SK-N-SH (cell line): ENCODE results near the gene DMKN. TPM values are rescaled to one million over a fixed set of nuclear protein-coding genes. Genes with fewer than 3 reads are reported as not detected.

ENCODE experiments used
- CTCF ChIA-PET: fragments of 300-600, 350-600 bp; formaldehyde crosslinking; extraction: SDS; loops from one replicate; lab custom pipeline; 2021; lab: Yijun Ruan, JAX
- POLR2A ChIA-PET: fragments of 350-600 bp; sonication (Branson Sonifier 250); formaldehyde crosslinking; extraction: SDS; loops from one replicate; lab custom pipeline; 2020; ENCODE audit warnings: antibody characterized with exemption, inconsistent platforms; lab: Yijun Ruan, JAX
- DNase-seq: peaks from one replicate; pipeline ENCODE4 v3.0.0; 2012
- H2AFZ ChIP-seq: fragments of 200-600 bp; sonication (generic); 2 replicates; pipeline ENCODE4 v1.8.1; 2016; ENCODE audit warnings: antibody characterized with exemption, mild to moderate bottlenecking, low read depth
- H3F3A ChIP-seq: fragments of 200-600 bp; sonication (generic); replicated peaks from 2 replicates; pipeline ENCODE3; 2016; ENCODE audit warnings: antibody characterized with exemption, mild to moderate bottlenecking; ENCODE audit not compliant: insufficient read depth
- H3K27ac ChIP-seq, 2 experiments: fragments of 200-500 bp in 1 of 2; fragments of 200-600 bp in 1 of 2; sonication (Bioruptor generic) in 1 of 2; sonication (generic), shearing (Covaris generic) in 1 of 2; 2 replicates each; pipeline versions ENCODE4 v1.5.1 to v1.6.1; 2014 to 2016; ENCODE audit warnings: low read depth in 2 of 2, inconsistent platforms in 1 of 2, low read length in 1 of 2, mild to moderate bottlenecking in 1 of 2, mixed read lengths in 1 of 2
- H3K27me3 ChIP-seq: fragments of 200-600 bp; sonication (generic), shearing (Covaris generic); 2 replicates; pipeline ENCODE4 v1.6.1; 2016; ENCODE audit warnings: mixed run types; ENCODE audit not compliant: insufficient read depth
- H3K36me3 ChIP-seq, 2 experiments: fragments of 200-500 bp in 1 of 2; fragments of 200-600 bp in 1 of 2; sonication (Bioruptor generic) in 1 of 2; sonication (generic) in 1 of 2; replicated peaks in 1 of 2; 2 replicates each; pipeline versions ENCODE3 to v1.5.1; 2014 to 2016; ENCODE audit warnings: low read length in 1 of 2, mild to moderate bottlenecking in 1 of 2; ENCODE audit not compliant: insufficient read depth in 2 of 2, control insufficient read depth in 1 of 2
- H3K4me1 ChIP-seq, 2 experiments: fragments of 200-500 bp in 1 of 2; fragments of 200-600 bp in 1 of 2; sonication (Bioruptor generic) in 1 of 2; sonication (generic), shearing (Covaris generic) in 1 of 2; 2 replicates each; pipeline versions ENCODE4 v1.5.1 to v1.6.1; 2014 to 2016; ENCODE audit warnings: low read depth in 1 of 2, low read length in 1 of 2, mixed run types in 1 of 2; ENCODE audit not compliant: insufficient read depth in 2 of 2, control insufficient read depth in 1 of 2
- H3K4me2 ChIP-seq: fragments of 200-600 bp; sonication (generic), shearing (Covaris generic); 2 replicates; pipeline ENCODE4 v1.6.1; 2017; ENCODE audit warnings: mixed run types
- H3K4me3 ChIP-seq, 2 experiments: fragments of 200-500 bp in 1 of 2; fragments of 200-600 bp in 1 of 2; sonication (Bioruptor generic) in 1 of 2; sonication (generic), shearing (Covaris generic) in 1 of 2; 2 replicates each; pipeline versions ENCODE4 v1.5.1 to v1.8.1; 2014 to 2016; ENCODE audit warnings: low read depth in 2 of 2, inconsistent platforms in 1 of 2, low read length in 1 of 2, mild to moderate bottlenecking in 1 of 2, mixed read lengths in 1 of 2, moderate library complexity in 1 of 2
- H3K79me2 ChIP-seq: fragments of 200-600 bp; sonication (generic); 2 replicates; pipeline ENCODE4 v1.8.1; 2017; ENCODE audit warnings: mild to moderate bottlenecking; ENCODE audit not compliant: insufficient read depth
- H3K9ac ChIP-seq: fragments of 200-600 bp; sonication (generic); 2 replicates; pipeline ENCODE4 v1.6.1; 2017; ENCODE audit warnings: mixed run types
- H3K9me2 ChIP-seq: fragments of 200-600 bp; sonication (generic); 2 replicates; pipeline ENCODE4 v1.6.1; 2017; ENCODE audit warnings: mixed run types
- H3K9me3 ChIP-seq: fragments of 200-600 bp; sonication (generic); 2 replicates; pipeline ENCODE4 v1.6.1; 2017; ENCODE audit warnings: mixed run types, mild to moderate bottlenecking, moderate library complexity
- H4K20me1 ChIP-seq: fragments of 200-600 bp; sonication (generic); 2 replicates; pipeline ENCODE4 v1.6.1; 2017; ENCODE audit warnings: mild to moderate bottlenecking, mixed run types; ENCODE audit not compliant: insufficient read depth
- ELF1 ChIP-seq: IDR thresholded peaks from 2 replicates; pipeline ENCODE4 v1.4.0; 2012
- EZH2phosphoT487 ChIP-seq: fragments of 200-600 bp; sonication (generic); IDR thresholded peaks from 2 replicates; pipeline ENCODE4 v1.6.1; 2017; ENCODE audit warnings: low read depth, mixed run types, mild to moderate bottlenecking, antibody characterized with exemption, moderate library complexity, borderline replicate concordance
- FOSL2 ChIP-seq: IDR thresholded peaks from 2 replicates; pipeline ENCODE4 v1.4.0; 2012; ENCODE audit warnings: low read depth, mild to moderate bottlenecking, moderate library complexity, borderline replicate concordance
- FOXM1 ChIP-seq: IDR thresholded peaks from 2 replicates; pipeline ENCODE4 v1.4.0; 2012; ENCODE audit warnings: low read depth, mild to moderate bottlenecking
- GATA2 ChIP-seq: sonication (generic); formaldehyde crosslinking; IDR thresholded peaks from 2 replicates; pipeline ENCODE4 v1.5.0; 2020; ENCODE audit warnings: mild to moderate bottlenecking, missing genetic modification reagents
- NFIC ChIP-seq: IDR thresholded peaks from 2 replicates; pipeline ENCODE4 v1.4.0; 2012; ENCODE audit warnings: borderline replicate concordance
- NRF1 ChIP-seq: IDR thresholded peaks from 2 replicates; pipeline ENCODE4 v1.6.1; 2012; ENCODE audit warnings: low read depth, mild to moderate bottlenecking, low read length
- POLR2AphosphoS5 ChIP-seq: IDR thresholded peaks from 2 replicates; pipeline ENCODE4 v1.6.1; 2012; ENCODE audit warnings: low read depth, low read length
- RCOR1 ChIP-seq: fragments of 150-350 bp; IDR thresholded peaks from 2 replicates; pipeline ENCODE4 v1.6.1; 2017; ENCODE audit warnings: antibody characterized with exemption, low read length
- RFX5 ChIP-seq: IDR thresholded peaks from 2 replicates; pipeline ENCODE4 v1.6.1; 2012; ENCODE audit warnings: mild to moderate bottlenecking, improper control_type of control experiment, low read length
- RXRA ChIP-seq: IDR thresholded peaks from 2 replicates; pipeline ENCODE4 v1.4.0; 2012; ENCODE audit warnings: low read depth, mild to moderate bottlenecking, borderline replicate concordance
- SIN3A ChIP-seq: IDR thresholded peaks from 2 replicates; pipeline ENCODE4 v1.6.1; 2012; ENCODE audit warnings: low read depth, mild to moderate bottlenecking, low read length, moderate library complexity, borderline replicate concordance
- SMC3 ChIP-seq: IDR thresholded peaks from 2 replicates; pipeline ENCODE4 v1.6.1; 2012; ENCODE audit warnings: low read depth, low read length, improper control_type of control experiment
- TAF1 ChIP-seq: IDR thresholded peaks from 2 replicates; pipeline ENCODE4 v1.6.1; 2012; ENCODE audit warnings: low read depth, mild to moderate bottlenecking, low read length, moderate library complexity, borderline replicate concordance
- WGBS: methylation state at CpG from one replicate; pipeline ENCODE4 v1.1.6; 2017; ENCODE audit warnings: low lambda C conversion rate; 5-methylcytosine and 5-hydroxymethylcytosine counted together
- polyA plus RNA-seq, 3 experiments: library from polyadenylated mRNA; depleted of rRNA; stranded (reverse); fragments of >200 nt; gene quantifications; 2 replicates each; pipeline ENCODE4 v1.2.3, GENCODE V29; 2012
- TF ChIP-seq, protein P1 (sequence below): IDR thresholded peaks from 2 replicates; pipeline ENCODE4 v1.4.0; 2012; ENCODE audit warnings: low read depth, borderline replicate concordance
- TF ChIP-seq, protein P2 (sequence below): IDR thresholded peaks from 2 replicates; pipeline ENCODE4 v1.4.0; 2012; ENCODE audit warnings: low read depth
- TF ChIP-seq, protein P3 (sequence below): IDR thresholded peaks from 2 replicates; pipeline ENCODE4 v1.4.0; 2012; ENCODE audit warnings: low read depth, borderline replicate concordance
- TF ChIP-seq, protein P4 (sequence below): fragments of 150-350 bp; IDR thresholded peaks from 2 replicates; pipeline ENCODE4 v1.6.1; 2017; ENCODE audit warnings: antibody characterized with exemption, low read length, low read depth, borderline replicate concordance
- TF ChIP-seq, protein P5 (sequence below): fragments of 150-350 bp; IDR thresholded peaks from 2 replicates; pipeline ENCODE4 v1.6.1; 2016; ENCODE audit warnings: mild to moderate bottlenecking, low read depth, low read length

Gene DMKN
- polyA plus RNA-seq, 1 of the 3 experiments (the other 2 are of a cell fraction): not detected

DNA sequence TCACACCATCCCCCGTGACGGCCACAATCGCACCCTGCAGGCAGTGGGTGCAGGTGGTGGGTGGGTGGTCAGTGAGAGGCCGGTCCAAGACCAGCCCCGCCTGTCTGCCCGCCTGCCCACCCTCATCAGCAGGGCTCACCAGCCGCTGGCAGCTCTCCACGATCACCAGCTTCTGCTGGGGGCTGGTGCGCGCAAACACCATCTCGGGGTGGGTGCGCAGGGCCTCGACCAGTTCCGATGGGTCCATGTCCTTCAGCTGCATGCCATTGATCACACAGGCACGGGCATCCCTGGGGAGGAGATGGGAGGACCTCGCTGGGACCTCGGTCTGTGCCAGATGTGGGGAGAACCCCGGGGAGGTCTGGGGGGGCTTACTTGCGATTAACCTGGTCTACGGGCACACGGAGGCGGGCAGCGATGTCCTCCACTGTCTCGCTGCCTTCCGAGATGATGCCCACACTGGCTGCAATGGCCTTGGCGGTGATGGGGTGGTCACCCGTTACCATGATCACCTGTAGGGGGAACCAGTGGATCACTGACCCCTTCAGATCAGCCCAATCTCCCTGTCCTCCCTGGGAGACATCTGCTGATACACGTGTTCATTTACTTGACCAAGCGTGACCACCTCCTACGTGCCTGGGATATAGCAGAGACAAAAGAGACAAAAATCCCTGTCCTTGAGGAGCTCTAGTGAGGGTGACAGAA, 42.0 kb upstream of the DMKN start (continued):
- TF ChIP-seq EZH2phosphoT487 (no peak), NRF1 (no peak), GATA2 (no peak), TAF1 (no peak), NFIC (no peak), SMC3 (peak; percentile 43; the same call in 1 of the 2 replicates), RFX5 (no peak), POLR2AphosphoS5 (no peak), ELF1 (no peak)
- TF ChIP-seq, protein P1, sequence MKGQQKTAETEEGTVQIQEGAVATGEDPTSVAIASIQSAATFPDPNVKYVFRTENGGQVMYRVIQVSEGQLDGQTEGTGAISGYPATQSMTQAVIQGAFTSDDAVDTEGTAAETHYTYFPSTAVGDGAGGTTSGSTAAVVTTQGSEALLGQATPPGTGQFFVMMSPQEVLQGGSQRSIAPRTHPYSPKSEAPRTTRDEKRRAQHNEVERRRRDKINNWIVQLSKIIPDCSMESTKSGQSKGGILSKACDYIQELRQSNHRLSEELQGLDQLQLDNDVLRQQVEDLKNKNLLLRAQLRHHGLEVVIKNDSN: no peak
- TF ChIP-seq, protein P2, sequence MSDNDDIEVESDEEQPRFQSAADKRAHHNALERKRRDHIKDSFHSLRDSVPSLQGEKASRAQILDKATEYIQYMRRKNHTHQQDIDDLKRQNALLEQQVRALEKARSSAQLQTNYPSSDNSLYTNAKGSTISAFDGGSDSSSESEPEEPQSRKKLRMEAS: peak; percentile 57; the same call in 1 of the 2 replicates
- TF ChIP-seq, protein P3, sequence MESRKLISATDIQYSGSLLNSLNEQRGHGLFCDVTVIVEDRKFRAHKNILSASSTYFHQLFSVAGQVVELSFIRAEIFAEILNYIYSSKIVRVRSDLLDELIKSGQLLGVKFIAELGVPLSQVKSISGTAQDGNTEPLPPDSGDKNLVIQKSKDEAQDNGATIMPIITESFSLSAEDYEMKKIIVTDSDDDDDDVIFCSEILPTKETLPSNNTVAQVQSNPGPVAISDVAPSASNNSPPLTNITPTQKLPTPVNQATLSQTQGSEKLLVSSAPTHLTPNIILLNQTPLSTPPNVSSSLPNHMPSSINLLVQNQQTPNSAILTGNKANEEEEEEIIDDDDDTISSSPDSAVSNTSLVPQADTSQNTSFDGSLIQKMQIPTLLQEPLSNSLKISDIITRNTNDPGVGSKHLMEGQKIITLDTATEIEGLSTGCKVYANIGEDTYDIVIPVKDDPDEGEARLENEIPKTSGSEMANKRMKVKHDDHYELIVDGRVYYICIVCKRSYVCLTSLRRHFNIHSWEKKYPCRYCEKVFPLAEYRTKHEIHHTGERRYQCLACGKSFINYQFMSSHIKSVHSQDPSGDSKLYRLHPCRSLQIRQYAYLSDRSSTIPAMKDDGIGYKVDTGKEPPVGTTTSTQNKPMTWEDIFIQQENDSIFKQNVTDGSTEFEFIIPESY: no peak
- TF ChIP-seq, protein P4, sequence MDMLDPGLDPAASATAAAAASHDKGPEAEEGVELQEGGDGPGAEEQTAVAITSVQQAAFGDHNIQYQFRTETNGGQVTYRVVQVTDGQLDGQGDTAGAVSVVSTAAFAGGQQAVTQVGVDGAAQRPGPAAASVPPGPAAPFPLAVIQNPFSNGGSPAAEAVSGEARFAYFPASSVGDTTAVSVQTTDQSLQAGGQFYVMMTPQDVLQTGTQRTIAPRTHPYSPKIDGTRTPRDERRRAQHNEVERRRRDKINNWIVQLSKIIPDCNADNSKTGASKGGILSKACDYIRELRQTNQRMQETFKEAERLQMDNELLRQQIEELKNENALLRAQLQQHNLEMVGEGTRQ: no peak
- TF ChIP-seq, protein P5, sequence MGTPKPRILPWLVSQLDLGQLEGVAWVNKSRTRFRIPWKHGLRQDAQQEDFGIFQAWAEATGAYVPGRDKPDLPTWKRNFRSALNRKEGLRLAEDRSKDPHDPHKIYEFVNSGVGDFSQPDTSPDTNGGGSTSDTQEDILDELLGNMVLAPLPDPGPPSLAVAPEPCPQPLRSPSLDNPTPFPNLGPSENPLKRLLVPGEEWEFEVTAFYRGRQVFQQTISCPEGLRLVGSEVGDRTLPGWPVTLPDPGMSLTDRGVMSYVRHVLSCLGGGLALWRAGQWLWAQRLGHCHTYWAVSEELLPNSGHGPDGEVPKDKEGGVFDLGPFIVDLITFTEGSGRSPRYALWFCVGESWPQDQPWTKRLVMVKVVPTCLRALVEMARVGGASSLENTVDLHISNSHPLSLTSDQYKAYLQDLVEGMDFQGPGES: no peak

DNA sequence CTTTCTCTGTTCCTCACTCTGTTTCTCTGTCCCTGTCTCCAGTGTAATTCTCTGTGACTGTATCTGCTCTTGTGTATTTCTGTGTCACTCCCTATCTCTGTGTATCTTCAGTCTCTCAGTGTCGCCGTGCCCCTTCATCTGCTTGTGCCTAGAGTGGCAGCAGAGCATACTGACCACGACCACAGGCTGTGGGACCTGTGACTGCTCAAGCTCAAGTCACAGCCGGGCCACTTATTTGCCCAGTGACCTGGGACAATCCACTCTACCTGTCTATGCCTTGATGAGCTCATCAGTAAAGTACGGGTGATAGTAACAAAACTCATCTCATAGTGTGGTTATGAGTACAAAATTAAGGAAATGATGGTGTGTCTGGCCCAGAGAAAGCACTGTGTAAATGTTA, 40.6 kb upstream of the DMKN start:
- POLR2A ChIA-PET: no interaction called here
- H3K9ac ChIP-seq: no peak overlapping the region
- no peaks in the 10 kb centered on the region for H3K79me2 ChIP-seq
- H3K4me2 ChIP-seq: no peak overlapping the region
- no peaks in the 10 kb centered on the region for H3K36me3 ChIP-seq
- DNase-seq: no peak
- H2AFZ ChIP-seq: no peak overlapping the region
- no peaks in the 10 kb centered on the region for H3K9me2 ChIP-seq
- peaks cover 9% of the 10 kb centered on the region for H3K27me3 ChIP-seq
- peaks cover 5% of the 10 kb centered on the region; the same call in 1 of the 2 replicates for H4K20me1 ChIP-seq
- no peak overlapping the region for H3K27ac ChIP-seq
- 47% methylated on average over 5 of the region's 5 CpGs for WGBS
- H3K4me3 ChIP-seq: no peak overlapping the region
- H3F3A ChIP-seq: no peaks in the 10 kb centered on the region
- peaks cover 0 to 11% of the 10 kb centered on the region in 2 experiments; a peak in 1 of 4 replicates for H3K4me1 ChIP-seq
- no peaks in the 10 kb centered on the region for H3K9me3 ChIP-seq
- CTCF ChIA-PET: interaction anchor here (1.2 kb wide), 1 partner anchor 66 kb away, joined by 3 read pairs; no protein-coding TSS in a partner anchor
- TF ChIP-seq FOXM1: no peak
- no peak for TF ChIP-seq NFIC
- TF ChIP-seq, protein P4: no peak
- TF ChIP-seq, protein P3: no peak
- no peak for TF ChIP-seq RCOR1
- TF ChIP-seq FOSL2: no peak
- no peak for TF ChIP-seq ELF1
- no peak for TF ChIP-seq RXRA
- no peak for TF ChIP-seq SIN3A
- TF ChIP-seq, protein P2: no peak
- TF ChIP-seq, protein P5: no peak
